GM18499 (cell line): Measurements from ENCODE around the gene ISOC1.

ENCODE experiments used
- ATAC-seq: cut with Tn5 transposase; IDR thresholded peaks from one replicate; pipeline ENCODE4 v1.9.1; 2021; ENCODE audit warnings: moderate number of reproducible peaks; ENCODE audit not compliant: insufficient read depth, unreplicated experiment

Gene ISOC1

GRCh38 chr5:129124608-129125007, 30.1 kb downstream of the ISOC1 start:
- ATAC-seq, result no peak

DNA sequence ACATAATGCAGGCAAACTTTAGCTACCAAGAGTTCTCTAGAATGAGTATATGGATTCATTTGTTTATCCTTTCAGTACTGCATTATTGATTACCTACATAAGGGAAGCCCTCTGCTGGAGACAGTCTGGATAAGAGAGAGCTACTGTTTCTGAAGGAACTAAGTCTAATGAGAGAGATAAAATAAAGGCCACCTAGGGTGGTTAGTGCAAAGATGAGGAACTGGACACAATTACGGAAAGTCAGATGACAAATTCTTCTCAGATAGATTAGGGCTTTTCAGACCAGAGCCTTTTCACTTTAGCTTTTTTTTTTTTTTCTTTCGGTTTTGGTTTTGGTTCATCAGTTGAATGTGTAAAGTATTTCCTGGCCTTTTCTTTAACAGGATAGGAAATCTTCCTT, 31.3 kb downstream of the ISOC1 start:
- ATAC-seq, result peak; percentile 79

DNA sequence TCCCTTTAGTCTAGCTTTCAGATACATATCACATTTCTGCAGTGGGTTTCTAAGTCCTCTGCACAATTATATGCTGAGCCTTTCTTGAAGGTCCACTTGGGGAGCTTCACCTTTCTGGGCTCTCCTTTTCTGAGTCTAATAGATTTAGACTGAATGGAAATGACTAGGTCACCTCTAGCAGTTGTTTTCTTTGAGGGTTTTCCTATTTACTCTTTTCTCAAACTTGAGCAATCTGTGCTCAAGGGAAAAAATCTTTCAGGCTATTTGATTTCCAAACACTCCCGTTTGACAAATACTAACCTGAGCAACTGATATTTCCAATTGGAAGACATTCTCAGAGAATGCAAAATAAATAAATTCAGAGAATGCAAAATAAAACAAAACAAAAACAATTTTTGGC, 39.0 kb downstream of the ISOC1 start:
- no peak for ATAC-seq

DNA sequence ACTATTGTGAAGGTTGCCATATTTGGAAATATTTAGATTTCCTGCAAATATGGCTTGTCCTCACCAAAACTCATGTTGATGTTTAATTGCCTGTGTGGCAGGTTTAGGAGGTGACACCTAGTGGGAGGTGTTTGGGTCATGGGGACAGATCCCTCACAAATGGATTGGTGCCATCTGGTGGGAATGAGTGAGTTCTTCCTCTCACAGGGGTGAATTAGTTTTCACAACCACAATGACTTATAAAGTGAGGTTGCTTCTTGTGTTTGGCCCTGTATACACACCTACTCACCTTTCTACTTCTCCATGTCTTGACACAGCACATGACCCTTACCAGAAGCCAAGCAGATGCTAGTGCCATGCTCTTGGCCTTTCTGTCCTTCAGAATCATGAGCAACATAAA, 41.1 kb downstream of the ISOC1 start:
- no peak for ATAC-seq

DNA sequence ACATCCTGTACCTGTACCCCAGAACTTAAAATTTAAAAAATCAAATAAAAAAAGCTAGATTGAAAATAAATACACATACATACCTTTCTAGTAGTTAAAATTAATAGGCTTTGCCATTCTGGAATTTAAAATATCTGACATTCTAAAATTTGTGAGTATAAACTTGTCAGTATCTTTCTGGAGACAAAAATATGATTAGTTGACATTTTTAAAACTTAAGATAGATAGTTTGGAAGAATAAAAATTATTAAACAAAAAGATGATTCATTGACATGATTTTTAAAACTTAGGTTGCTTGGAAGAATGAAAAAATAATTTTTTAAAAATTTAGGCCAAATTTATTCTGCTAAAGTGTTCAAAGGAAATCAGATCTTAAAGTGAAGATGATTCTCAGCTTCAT, 43.1 kb downstream of the ISOC1 start:
- no peak for ATAC-seq

DNA sequence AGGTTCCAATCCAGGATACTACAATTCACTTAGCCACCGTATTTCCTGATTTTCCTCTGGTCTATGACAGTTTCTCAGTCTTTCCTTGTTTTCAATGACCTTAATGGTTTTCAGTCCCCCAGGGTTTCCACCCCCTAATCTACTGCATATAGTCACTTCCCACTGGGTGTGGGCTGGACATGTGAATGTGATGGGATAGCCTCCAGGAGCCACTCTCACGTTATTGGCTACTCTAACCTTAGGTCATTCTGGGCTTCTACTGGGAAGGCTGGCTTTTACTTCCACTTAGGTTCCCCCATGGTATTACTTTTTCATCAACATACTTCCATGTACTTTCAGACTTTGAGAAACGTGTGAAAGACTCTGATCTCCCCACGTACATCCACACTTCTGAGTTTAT, 46.5 kb downstream of the ISOC1 start:
- ATAC-seq, result no peak

- no peak for ATAC-seq
Observed at GRCh38 chr5:129141696-129142095, 47.1 kb downstream of the ISOC1 start.

DNA sequence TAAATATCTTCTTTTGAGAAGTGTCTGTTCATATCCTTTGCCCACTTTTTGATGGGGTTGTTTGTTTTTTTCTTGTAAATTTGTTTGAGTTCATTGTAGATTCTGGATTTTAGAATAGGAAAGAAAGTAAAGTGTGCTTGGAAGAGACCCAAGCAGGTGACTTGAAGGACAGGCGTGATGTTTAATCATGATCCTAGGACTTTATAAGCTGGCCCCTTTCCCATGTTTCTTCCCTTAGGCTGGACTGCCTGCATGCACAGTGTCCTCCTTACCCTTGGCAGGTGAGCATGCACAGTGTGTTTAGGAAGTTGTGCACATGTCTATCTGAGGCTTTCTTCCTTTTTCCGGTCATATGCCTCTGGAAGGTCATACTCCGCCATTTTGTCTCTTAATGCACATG, 61.3 kb downstream of the ISOC1 start:
- no peak for ATAC-seq

DNA sequence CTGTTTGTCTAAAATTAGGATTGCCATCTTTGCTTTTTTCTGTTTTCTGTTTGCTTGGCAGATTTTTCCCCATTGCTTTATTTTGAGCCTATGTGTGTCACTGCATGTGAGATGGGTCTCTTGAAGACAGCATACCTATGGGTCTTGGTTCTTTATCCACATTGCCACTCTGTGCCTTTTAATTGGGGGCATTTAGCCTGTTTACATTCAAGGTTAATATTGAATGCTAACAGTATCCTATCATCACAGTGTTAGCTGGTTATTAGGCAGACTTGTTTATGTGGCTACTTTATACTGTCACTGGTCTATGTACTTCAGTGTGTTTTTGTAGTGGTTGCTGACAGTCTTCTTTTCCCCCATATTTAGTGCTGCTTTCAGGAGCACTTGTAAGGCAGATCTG, 67.3 kb downstream of the ISOC1 start:
- no peak for ATAC-seq
